ENCODE data around the gene TBC1D5. TPM values are rescaled to one million over a fixed set of nuclear protein-coding genes. Genes with fewer than 3 reads are reported as not detected.

Gene TBC1D5
- total and polyA plus RNA-seq, 2 donors (not counting 1 experiment from before 2014, with no cell fraction given) = 22.6 to 111 TPM

DNA sequence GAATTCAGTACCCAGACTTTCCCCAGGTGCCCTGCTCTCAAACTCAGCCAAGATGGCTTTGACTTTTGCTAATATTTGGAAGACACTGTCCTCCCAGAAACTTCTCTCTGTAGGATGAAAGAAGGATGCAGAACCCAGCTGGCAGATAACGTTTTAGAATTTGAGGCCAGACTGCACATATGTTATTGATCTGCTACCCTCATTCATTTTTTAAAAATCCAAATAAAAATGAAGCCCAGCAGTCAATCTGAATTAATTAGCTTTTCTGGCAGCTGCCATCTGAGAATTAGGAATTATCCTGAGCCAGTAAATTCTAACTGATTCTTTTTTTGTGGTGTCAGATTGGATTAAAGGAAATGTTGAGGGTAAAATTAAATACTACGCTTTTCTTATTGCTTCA, 621.1 kb downstream of the TBC1D5 start:
- Histone ChIP-seq H3K9me3 (ENCODE audit: control extremely low read depth in 1 of 3, control insufficient read depth in 2 of 3, insufficient read depth in 1 of 3, low read length in 2 of 3) (no peaks in the 10 kb centered on the region), H3K79me2 (ENCODE audit: control insufficient read depth, insufficient read depth, low read length) (no peaks in the 10 kb centered on the region), H3K27me3 (replicated peaks in 1 of 4; ENCODE audit: control extremely low read depth in 1 of 4, control insufficient read depth in 3 of 4, insufficient read depth in 4 of 4, low read length in 3 of 4) (no peaks in the 10 kb centered on the region), H3K27ac (ENCODE audit: low read length in 2 of 2) (no peak overlapping the region), H3K9ac (ENCODE audit: low read length) (no peak overlapping the region), H2AFZ (ENCODE audit: insufficient read depth, low read depth, low read length, poor library complexity, severe bottlenecking) (no peak overlapping the region), H3K4me2 (replicated peaks; ENCODE audit: low read depth, low read length, poor library complexity, severe bottlenecking) (no peak overlapping the region), H3K4me3 (ENCODE audit: control extremely low read depth in 1 of 5, extremely low read depth in 1 of 5, insufficient read depth in 1 of 5, low read depth in 2 of 5, low read length in 4 of 5) (no peak overlapping the region), H3K4me1 (ENCODE audit: control insufficient read depth in 2 of 2, insufficient read depth in 2 of 2, low read length in 2 of 2) (no peaks in the 10 kb centered on the region), H3K36me3 (replicated peaks in 1 of 2; ENCODE audit: control extremely low read depth in 1 of 2, control insufficient read depth in 1 of 2, extremely low read depth in 1 of 2, insufficient read depth in 2 of 2, low read length in 1 of 2) (no peaks in the 10 kb centered on the region), H4K20me1 (ENCODE audit: control insufficient read depth, insufficient read depth, low read length, poor library complexity, severe bottlenecking) (no peaks in the 10 kb centered on the region)
- Mint-ChIP-seq H3K4me1 (no peaks in the 10 kb centered on the region), H3K27me3 (no peaks in the 10 kb centered on the region), H3K27ac (no peak overlapping the region), H3K9me3 (ENCODE audit: insufficient read depth) (peaks cover 3% of the 10 kb centered on the region), H3K4me3 (no peak overlapping the region)
- ATAC-seq (ENCODE audit: low read depth) (no peak), DNase-seq (no peak)
- intact Hi-C loops (cut with micrococcal nuclease) = no loop called here
- CTCF ChIA-PET = no interaction called here
- POLR2A ChIA-PET = no interaction called here
- TF ChIP-seq, protein P1, sequence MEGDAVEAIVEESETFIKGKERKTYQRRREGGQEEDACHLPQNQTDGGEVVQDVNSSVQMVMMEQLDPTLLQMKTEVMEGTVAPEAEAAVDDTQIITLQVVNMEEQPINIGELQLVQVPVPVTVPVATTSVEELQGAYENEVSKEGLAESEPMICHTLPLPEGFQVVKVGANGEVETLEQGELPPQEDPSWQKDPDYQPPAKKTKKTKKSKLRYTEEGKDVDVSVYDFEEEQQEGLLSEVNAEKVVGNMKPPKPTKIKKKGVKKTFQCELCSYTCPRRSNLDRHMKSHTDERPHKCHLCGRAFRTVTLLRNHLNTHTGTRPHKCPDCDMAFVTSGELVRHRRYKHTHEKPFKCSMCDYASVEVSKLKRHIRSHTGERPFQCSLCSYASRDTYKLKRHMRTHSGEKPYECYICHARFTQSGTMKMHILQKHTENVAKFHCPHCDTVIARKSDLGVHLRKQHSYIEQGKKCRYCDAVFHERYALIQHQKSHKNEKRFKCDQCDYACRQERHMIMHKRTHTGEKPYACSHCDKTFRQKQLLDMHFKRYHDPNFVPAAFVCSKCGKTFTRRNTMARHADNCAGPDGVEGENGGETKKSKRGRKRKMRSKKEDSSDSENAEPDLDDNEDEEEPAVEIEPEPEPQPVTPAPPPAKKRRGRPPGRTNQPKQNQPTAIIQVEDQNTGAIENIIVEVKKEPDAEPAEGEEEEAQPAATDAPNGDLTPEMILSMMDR (IDR thresholded peaks at IDR 0.05) = no peak
- WGBS (ENCODE audit: insufficient coverage) = no CpG with 5 or more reads among the region's 2 CpGs

DNA sequence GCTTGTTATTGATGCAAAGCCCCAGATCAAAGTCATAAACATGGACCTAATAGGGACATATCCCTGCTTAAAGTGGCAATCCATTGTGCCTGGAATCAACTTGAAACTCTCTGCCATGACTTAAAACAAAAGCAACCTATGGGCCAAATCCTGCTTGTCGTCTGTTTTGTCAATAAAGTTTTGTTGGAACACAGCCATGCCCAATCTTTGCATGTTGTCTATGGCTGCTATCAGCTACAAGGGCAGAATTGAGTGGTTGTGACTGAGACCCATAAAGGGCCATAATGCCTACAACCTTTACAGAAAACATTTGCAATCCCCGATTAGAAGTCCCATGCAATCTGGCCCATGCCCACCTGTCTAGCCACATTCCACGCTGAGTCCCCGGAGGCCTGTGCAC, 622.3 kb downstream of the TBC1D5 start:
- H3K4me3 Mint-ChIP-seq = no peak overlapping the region
- ATAC-seq (ENCODE audit: low read depth) = no peak

More for the DNA sequence above, 622.3 kb downstream of the TBC1D5 start:
- H3K9me3 ChIP-seq (ENCODE audit: control extremely low read depth in 1 of 3, control insufficient read depth in 2 of 3, insufficient read depth in 1 of 3, low read length in 2 of 3) = peaks cover 0 to 1% (median 0%) of the 10 kb centered on the region in 3 donors
- Mint-ChIP-seq H3K9me3 (ENCODE audit: insufficient read depth) (peaks cover 3% of the 10 kb centered on the region), H3K4me1 (no peaks in the 10 kb centered on the region), H3K27me3 (no peaks in the 10 kb centered on the region), H3K27ac (no peak overlapping the region)
- no peaks in the 10 kb centered on the region for H3K79me2 ChIP-seq (ENCODE audit: control insufficient read depth, insufficient read depth, low read length)
- TF ChIP-seq EZH2 (IDR thresholded peaks at IDR 0.05; ENCODE audit: borderline replicate concordance, insufficient read depth, low read depth, low read length, poor library complexity, severe bottlenecking) = no peak
- TF ChIP-seq, protein P1 (IDR thresholded peaks at IDR 0.05) = no peak
- no peaks in the 10 kb centered on the region for H3K27me3 ChIP-seq (replicated peaks in 1 of 4; ENCODE audit: control extremely low read depth in 1 of 4, control insufficient read depth in 3 of 4, insufficient read depth in 4 of 4, low read length in 3 of 4)
- H3K27ac ChIP-seq (ENCODE audit: low read length in 2 of 2) = no peak overlapping the region
- DNase-seq = no peak
- intact Hi-C loops (cut with micrococcal nuclease) = no loop called here
- H3K4me2 ChIP-seq (replicated peaks; ENCODE audit: low read depth, low read length, poor library complexity, severe bottlenecking) = no peak overlapping the region
- ChIA-PET CTCF (no interaction called here), POLR2A (no interaction called here)
- H3K36me3 ChIP-seq (replicated peaks in 1 of 2; ENCODE audit: control extremely low read depth in 1 of 2, control insufficient read depth in 1 of 2, extremely low read depth in 1 of 2, insufficient read depth in 2 of 2, low read length in 1 of 2) = no peaks in the 10 kb centered on the region
- H3K4me3 ChIP-seq (ENCODE audit: control extremely low read depth in 1 of 5, extremely low read depth in 1 of 5, insufficient read depth in 1 of 5, low read depth in 2 of 5, low read length in 4 of 5) = no peak overlapping the region
- no peak overlapping the region for H3K9ac ChIP-seq (ENCODE audit: low read length)
- WGBS (ENCODE audit: insufficient coverage) = 98% methylated on average over 4 of the region's 4 CpGs
- no peaks in the 10 kb centered on the region for H4K20me1 ChIP-seq (ENCODE audit: control insufficient read depth, insufficient read depth, low read length, poor library complexity, severe bottlenecking)
- H2AFZ ChIP-seq (ENCODE audit: insufficient read depth, low read depth, low read length, poor library complexity, severe bottlenecking) = no peak overlapping the region
- H3K4me1 ChIP-seq (ENCODE audit: control insufficient read depth in 2 of 2, insufficient read depth in 2 of 2, low read length in 2 of 2) = no peaks in the 10 kb centered on the region

All from B cell (primary cell).